Esophagus squamous epithelium (tissue), 5 donors: ENCODE results near the gene TMEFF2. TPM values are rescaled to one million over a fixed set of nuclear protein-coding genes. Genes with fewer than 3 reads are reported as not detected.

Source experiments
- DNase-seq: peaks from one replicate; lab custom pipeline; 2025; lab: John Stamatoyannopoulos, UW
- H3K27ac ChIP-seq, 4 donors: fragments of 200-600 bp; sonication (generic); one replicate each; pipeline ENCODE4 v1.5.1; 2016 to 2019; ENCODE audit warnings: mild to moderate bottlenecking in 1 of 4
- H3K27me3 ChIP-seq, 4 donors: fragments of 200-600 bp; sonication (generic); 1 replicate in 3 of 4; 2 replicates in 1 of 4; pipeline versions ENCODE4 v1.5.1 to v1.6.0; 2017 to 2021; ENCODE audit warnings: antibody characterized with exemption in 1 of 4
- H3K36me3 ChIP-seq, 3 donors: fragments of 200-600 bp; sonication (generic); one replicate each; pipeline ENCODE4 v1.5.1; 2016 to 2019
- H3K4me1 ChIP-seq, 3 donors: fragments of 200-600 bp; sonication (generic); one replicate each; pipeline ENCODE4 v1.5.1; 2017 to 2019
- H3K4me3 ChIP-seq, 4 donors: fragments of 200-600 bp; sonication (generic); 1 replicate in 3 of 4; 2 replicates in 1 of 4; pipeline ENCODE4 v1.5.1; 2016 to 2019; ENCODE audit warnings: mild to moderate bottlenecking in 2 of 4, moderate library complexity in 1 of 4
- H3K9me3 ChIP-seq, 3 donors: fragments of 200-600 bp; sonication (generic); one replicate each; pipeline ENCODE4 v1.5.1; 2016 to 2019
- POLR2A ChIP-seq, 4 donors: fragments of 450-650 bp; IDR thresholded peaks; one replicate each; pipeline ENCODE4 v1.6.1; 2017; ENCODE audit warnings: antibody characterized with exemption in 4 of 4, mild to moderate bottlenecking in 4 of 4, moderate library complexity in 3 of 4
- WGBS, 2 donors: methylation state at CpG; one replicate each; pipeline ENCODE4 v1.1.5; 2018; 5-methylcytosine and 5-hydroxymethylcytosine counted together
- intact Hi-C: fragments of 100-400 bp; cut with DNase I; formaldehyde crosslinking; loops from one replicate; pipeline ENCODE4 v1.15.0; 2022
- total RNA-seq, 4 donors: library from RNA; depleted of rRNA; stranded (reverse); fragments of >200 nt; gene quantifications; one replicate each; pipeline ENCODE4 v1.1.0, GENCODE V29; 2016
- TF ChIP-seq, protein P1 (sequence below), 6 experiments: fragments of 450-650 bp in 4 of 6; fragments of 200-600 bp in 2 of 6; sonication (generic) in 2 of 6; IDR thresholded peaks; one replicate each; pipeline ENCODE4 v1.5.1; 2016 to 2019; ENCODE audit warnings: antibody characterized with exemption in 6 of 6, mild to moderate bottlenecking in 4 of 6, moderate library complexity in 4 of 6
- donor health status: DM: yes; HTN: yes; CAD: no.

TMEFF2 gene
- total RNA-seq, 4 donors from 2014 or later = 1.5 TPM; not detected in 3

DNA sequence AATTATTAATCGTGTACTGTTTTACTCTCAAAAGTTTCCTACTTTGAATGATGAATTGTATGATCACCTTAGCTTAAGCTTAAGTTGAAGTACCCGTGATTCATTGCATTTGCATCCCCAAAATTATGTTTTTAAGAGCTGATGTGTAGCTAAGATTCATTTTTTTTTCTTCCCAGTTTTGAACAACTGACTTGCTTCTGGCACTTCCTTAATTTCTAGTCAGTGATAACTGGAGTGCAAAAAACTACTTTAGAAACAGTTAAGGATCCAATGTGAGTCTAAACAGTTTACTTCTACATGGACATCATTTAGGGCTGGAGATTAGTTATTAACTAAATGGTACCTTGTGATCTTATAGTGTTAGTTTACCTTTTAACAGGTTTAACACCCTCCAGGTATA, 223.9 kb downstream of the TMEFF2 start:
- 72 to 80% methylated on average over 2 of the region's 2 CpGs for WGBS, 2 donors
- Histone ChIP-seq H3K36me3 (no peaks in the 10 kb centered on the region), H3K27ac (no peak overlapping the region), H3K27me3 (no peaks in the 10 kb centered on the region), H3K4me3 (no peak overlapping the region), H3K9me3 (no peaks in the 10 kb centered on the region), H3K4me1 (no peaks in the 10 kb centered on the region)
- intact Hi-C loops = no loop called here
- no peak for DNase-seq
- no peak for TF ChIP-seq POLR2A (IDR thresholded peaks at IDR 0.05)
- TF ChIP-seq, protein P1, sequence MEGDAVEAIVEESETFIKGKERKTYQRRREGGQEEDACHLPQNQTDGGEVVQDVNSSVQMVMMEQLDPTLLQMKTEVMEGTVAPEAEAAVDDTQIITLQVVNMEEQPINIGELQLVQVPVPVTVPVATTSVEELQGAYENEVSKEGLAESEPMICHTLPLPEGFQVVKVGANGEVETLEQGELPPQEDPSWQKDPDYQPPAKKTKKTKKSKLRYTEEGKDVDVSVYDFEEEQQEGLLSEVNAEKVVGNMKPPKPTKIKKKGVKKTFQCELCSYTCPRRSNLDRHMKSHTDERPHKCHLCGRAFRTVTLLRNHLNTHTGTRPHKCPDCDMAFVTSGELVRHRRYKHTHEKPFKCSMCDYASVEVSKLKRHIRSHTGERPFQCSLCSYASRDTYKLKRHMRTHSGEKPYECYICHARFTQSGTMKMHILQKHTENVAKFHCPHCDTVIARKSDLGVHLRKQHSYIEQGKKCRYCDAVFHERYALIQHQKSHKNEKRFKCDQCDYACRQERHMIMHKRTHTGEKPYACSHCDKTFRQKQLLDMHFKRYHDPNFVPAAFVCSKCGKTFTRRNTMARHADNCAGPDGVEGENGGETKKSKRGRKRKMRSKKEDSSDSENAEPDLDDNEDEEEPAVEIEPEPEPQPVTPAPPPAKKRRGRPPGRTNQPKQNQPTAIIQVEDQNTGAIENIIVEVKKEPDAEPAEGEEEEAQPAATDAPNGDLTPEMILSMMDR (IDR thresholded peaks at IDR 0.05) = no peak

DNA sequence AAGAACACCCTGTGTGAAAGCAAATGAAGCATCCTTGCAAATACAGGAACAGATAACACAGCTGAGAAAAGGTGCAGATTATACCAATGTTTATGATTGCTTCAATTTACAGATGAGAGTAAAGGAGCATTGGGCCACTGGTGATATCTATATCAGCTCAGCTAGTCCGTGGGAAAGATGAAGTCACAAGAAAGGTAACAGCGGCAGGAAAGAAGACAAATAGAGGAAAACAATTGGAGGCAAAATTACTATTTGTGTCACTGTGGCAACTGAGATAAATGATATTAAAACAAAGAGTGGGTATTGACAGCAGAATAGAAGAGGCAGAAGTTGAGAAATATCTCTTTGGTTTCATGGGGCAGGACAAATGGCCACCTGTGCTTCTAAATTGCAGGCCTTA, 226.6 kb downstream of the TMEFF2 start:
- no peaks in the 10 kb centered on the region for H3K36me3 ChIP-seq
- no peak overlapping the region for H3K4me3 ChIP-seq
- no peak for DNase-seq
- no peak overlapping the region for H3K27ac ChIP-seq
- H3K4me1 ChIP-seq = no peaks in the 10 kb centered on the region
- no peaks in the 10 kb centered on the region for H3K27me3 ChIP-seq
- intact Hi-C loops = no loop called here
- no peaks in the 10 kb centered on the region for H3K9me3 ChIP-seq
- TF ChIP-seq, protein P1 (IDR thresholded peaks at IDR 0.05) = no peak
- no peak for TF ChIP-seq POLR2A (IDR thresholded peaks at IDR 0.05)
- WGBS, 2 donors = 85% methylated on average over 2 of the region's 2 CpGs

DNA sequence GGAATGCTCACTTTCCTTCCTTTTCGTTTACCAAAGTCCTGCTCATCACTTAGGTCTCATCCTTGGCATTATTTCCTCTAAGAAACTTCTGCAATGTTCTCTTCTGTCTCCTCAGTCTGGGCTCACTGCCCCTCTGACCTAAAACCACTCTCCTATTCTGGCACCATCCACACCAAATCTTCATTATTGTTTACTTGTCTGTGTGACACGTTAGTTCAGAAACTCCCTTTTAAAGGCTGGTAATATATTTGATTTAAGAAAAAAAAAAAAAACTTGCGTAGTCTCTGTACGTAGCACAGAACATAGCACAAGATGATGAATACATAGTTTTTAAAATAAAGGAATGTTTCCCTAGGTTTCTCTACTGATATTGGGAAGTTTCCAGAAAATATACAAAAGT, 229.0 kb downstream of the TMEFF2 start:
- Histone ChIP-seq H3K27me3 (no peaks in the 10 kb centered on the region), H3K27ac (no peak overlapping the region), H3K36me3 (no peaks in the 10 kb centered on the region), H3K9me3 (no peaks in the 10 kb centered on the region), H3K4me3 (no peak overlapping the region), H3K4me1 (no peaks in the 10 kb centered on the region)
- intact Hi-C loops = no loop called here
- TF ChIP-seq, protein P1 (IDR thresholded peaks at IDR 0.05) = no peak
- TF ChIP-seq POLR2A (IDR thresholded peaks at IDR 0.05) = no peak
- no peak for DNase-seq
- 69 to 77% methylated on average over 4 of the region's 4 CpGs for WGBS, 2 donors

DNA sequence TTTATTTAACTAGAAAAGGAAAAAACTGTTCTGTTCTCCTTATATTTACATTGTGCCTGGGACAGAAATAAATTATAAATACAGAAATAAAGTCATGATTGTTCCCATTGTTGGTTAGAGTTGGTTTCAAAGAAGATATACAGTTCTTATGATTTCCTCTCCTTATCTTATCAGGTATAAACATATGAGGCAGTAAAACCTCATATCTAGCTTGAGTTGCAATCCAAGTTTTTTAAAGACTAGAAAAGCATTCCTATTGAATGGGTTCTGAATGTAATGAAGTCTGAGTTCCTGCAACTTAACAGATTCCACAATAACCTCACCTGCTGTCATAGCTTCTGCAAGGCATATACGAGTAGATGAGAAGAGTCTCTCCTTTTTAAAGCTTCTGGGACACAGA, 233.2 kb downstream of the TMEFF2 start:
- Histone ChIP-seq H3K4me1 (no peaks in the 10 kb centered on the region), H3K27me3 (no peaks in the 10 kb centered on the region), H3K36me3 (no peaks in the 10 kb centered on the region), H3K9me3 (no peaks in the 10 kb centered on the region), H3K27ac (no peak overlapping the region), H3K4me3 (no peak overlapping the region)
- WGBS, 2 donors = 79 to 81% methylated on average over 1 of the region's 1 CpG
- TF ChIP-seq, protein P1 (IDR thresholded peaks at IDR 0.05) = no peak
- TF ChIP-seq POLR2A (IDR thresholded peaks at IDR 0.05) = no peak
- no peak for DNase-seq
- intact Hi-C loops = no loop called here

DNA sequence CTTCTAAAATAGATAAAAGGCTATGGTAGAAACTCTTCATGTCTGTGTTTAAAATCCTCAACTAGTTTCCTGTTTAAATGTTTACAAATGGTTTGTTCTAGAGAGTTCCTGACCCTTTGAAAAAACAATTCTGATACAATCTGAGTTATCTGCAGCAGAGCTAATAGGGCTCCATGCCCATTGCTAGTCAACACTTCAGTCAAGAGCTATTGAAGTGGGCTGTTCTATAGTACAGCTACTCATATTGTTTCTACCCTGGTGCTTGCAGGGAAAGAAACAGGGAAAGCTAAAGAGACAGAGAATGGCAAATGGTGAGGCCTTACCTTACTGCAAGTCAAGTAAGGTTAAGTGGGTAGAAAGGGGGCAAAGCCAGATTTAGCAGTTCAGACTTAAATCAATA, 235.5 kb downstream of the TMEFF2 start:
- no peak for DNase-seq
- Histone ChIP-seq H3K4me3 (no peak overlapping the region), H3K27me3 (no peaks in the 10 kb centered on the region), H3K9me3 (no peaks in the 10 kb centered on the region), H3K27ac (no peak overlapping the region), H3K36me3 (no peaks in the 10 kb centered on the region), H3K4me1 (no peaks in the 10 kb centered on the region)
- intact Hi-C loops = no loop called here
- TF ChIP-seq, protein P1 (IDR thresholded peaks at IDR 0.05) = no peak
- TF ChIP-seq POLR2A (IDR thresholded peaks at IDR 0.05) = no peak
